Coronary artery (tissue), 2 donors: Measurements from ENCODE around the gene UNKL.

Experiments used
- DNase-seq: peaks from one replicate; pipeline ENCODE4 v3.0.0-alpha.2; 2017; ENCODE audit warnings: low spot score
- H3K27ac ChIP-seq, 2 donors: fragments of 200-600 bp; sonication (generic); one replicate each; pipeline ENCODE4 v1.5.1; 2016 to 2019
- H3K4me3 ChIP-seq: fragments of 200-600 bp; sonication (generic); 2 replicates; pipeline ENCODE4 v1.5.1; 2016; ENCODE audit warnings: mild to moderate bottlenecking, moderate library complexity
- TF ChIP-seq, protein P1 (sequence below): fragments of 200-600 bp; sonication (generic); IDR thresholded peaks from one replicate; pipeline ENCODE4 v1.5.1; 2019; ENCODE audit warnings: antibody characterized with exemption

The UNKL gene

GRCh38 chr16:1340730-1341494, 73.6 kb downstream of the UNKL start:
- TF ChIP-seq, protein P1, sequence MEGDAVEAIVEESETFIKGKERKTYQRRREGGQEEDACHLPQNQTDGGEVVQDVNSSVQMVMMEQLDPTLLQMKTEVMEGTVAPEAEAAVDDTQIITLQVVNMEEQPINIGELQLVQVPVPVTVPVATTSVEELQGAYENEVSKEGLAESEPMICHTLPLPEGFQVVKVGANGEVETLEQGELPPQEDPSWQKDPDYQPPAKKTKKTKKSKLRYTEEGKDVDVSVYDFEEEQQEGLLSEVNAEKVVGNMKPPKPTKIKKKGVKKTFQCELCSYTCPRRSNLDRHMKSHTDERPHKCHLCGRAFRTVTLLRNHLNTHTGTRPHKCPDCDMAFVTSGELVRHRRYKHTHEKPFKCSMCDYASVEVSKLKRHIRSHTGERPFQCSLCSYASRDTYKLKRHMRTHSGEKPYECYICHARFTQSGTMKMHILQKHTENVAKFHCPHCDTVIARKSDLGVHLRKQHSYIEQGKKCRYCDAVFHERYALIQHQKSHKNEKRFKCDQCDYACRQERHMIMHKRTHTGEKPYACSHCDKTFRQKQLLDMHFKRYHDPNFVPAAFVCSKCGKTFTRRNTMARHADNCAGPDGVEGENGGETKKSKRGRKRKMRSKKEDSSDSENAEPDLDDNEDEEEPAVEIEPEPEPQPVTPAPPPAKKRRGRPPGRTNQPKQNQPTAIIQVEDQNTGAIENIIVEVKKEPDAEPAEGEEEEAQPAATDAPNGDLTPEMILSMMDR: no peak
- H3K27ac ChIP-seq: no peak overlapping the region
- DNase-seq: no peak
- H3K4me3 ChIP-seq: no peak overlapping the region

DNA sequence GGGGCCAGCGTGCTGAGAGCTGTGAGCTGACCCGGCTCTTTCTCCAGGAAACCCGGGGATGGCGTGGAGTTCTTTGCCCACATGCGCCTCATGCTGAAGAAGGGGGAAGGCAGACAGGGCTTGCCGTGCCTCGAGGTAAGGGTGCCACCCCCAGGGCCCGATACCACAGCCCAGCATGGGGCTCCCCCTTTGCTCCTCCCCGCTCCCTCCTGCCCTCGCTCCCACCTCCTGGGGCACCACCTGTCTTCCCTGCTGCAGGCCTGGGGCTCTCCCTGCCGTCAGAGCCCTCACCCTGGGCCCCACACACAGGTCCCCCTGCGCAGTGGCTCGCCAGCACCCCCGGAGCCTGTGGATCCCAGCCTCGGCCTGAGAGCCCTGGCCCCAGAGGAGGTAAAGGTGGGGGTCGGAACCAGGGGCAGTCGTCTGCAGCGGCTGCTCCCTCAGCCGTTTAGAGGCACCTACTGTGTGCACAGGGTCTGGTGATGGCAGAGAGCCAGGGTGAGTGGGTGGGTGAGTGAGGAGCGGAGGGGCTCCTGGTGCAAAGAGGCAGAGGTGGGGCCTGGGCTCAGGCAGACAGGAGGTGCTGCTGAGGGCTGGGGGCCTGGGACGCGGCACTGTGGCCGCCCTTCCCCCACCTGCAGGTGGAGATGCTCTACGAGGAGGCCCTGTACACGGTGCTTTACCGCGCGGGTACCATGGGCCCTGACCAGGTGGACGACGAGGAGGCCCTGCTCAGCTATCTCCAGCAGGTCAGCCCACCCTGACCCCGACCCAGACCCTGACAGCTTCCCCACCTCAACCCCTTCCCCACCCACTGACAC, 75.4 kb downstream of the UNKL start:
- TF ChIP-seq, protein P1: no peak
- no peak for DNase-seq
- Histone ChIP-seq H3K27ac (no peak overlapping the region), H3K4me3 (no peak overlapping the region)

GRCh38 chr16:1338119-1338730, 76.3 kb downstream of the UNKL start:
- H3K27ac ChIP-seq: no peak overlapping the region
- TF ChIP-seq, protein P1: no peak
- H3K4me3 ChIP-seq: no peak overlapping the region
- DNase-seq: no peak

- TF ChIP-seq, protein P1: no peak
- no peak for DNase-seq
These were observed 77.0 kb downstream of the UNKL start for GRCh38 chr16:1337486-1337885.

DNA sequence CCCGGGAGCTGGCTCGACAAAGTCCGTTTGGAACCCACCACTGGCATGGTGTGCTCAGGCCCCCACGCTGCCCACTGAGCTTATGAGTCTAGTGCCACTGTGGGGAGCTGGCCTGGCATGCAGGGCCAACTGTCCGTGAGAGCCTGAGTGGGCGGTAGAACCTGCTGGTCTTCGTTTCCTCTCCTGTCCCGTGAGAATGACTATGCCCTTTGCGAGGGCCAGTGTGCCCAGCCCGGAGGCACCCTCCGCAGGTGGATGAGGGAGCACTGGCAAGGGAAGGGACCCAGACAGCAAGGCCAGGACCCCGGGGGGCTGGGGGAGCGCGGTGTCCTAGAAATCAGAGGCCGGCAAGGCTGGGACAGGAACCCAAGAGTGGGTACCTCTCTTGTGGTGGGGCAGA, 77.9 kb downstream of the UNKL start:
- DNase-seq: no peak
- TF ChIP-seq, protein P1: no peak
- no peak overlapping the region for H3K27ac ChIP-seq
- H3K4me3 ChIP-seq: no peak overlapping the region

More at GRCh38 chr16:1337486-1337885, 77.0 kb downstream of the UNKL start:
- Histone ChIP-seq H3K4me3 (no peak overlapping the region), H3K27ac (no peak overlapping the region)

- no peak for DNase-seq
- Histone ChIP-seq H3K27ac (no peak overlapping the region), H3K4me3 (no peak overlapping the region)
- TF ChIP-seq, protein P1: no peak
These were observed 78.5 kb downstream of the UNKL start for GRCh38 chr16:1335996-1336395.
